ENCODE data around the gene ADGRA1. TPM values are rescaled to one million over a fixed set of nuclear protein-coding genes. Genes with fewer than 3 reads are reported as not detected.

Gene ADGRA1
- total and polyA plus RNA-seq, 2 donors (not counting 3 experiments of a cell fraction or from before 2014, with no cell fraction given), result not detected

- no peak for FAIRE-seq
Measured at GRCh38 chr10:133095586-133095985, 7.9 kb downstream of the ADGRA1 start.

More at GRCh38 chr10:133095586-133095985, 7.9 kb downstream of the ADGRA1 start:
- no peak overlapping the region for H3K9ac ChIP-seq (replicated peaks; ENCODE audit: extremely low read depth, insufficient read depth, low read length)
- no TSS peak for BruUV-seq (replicated peaks)
- H2AFZ ChIP-seq (ENCODE audit: low read depth, low read length), result no peak overlapping the region
- H4K20me1 ChIP-seq (replicated peaks; ENCODE audit: control insufficient read depth, extremely low read depth, insufficient read depth, low read length), result no peaks in the 10 kb centered on the region
- TF ChIP-seq POLR2A (IDR thresholded peaks at IDR 0.05; ENCODE audit: low read depth, low read length) (no peak), FOS (IDR thresholded peaks at IDR 0.05; ENCODE audit: borderline replicate concordance, insufficient read depth, low read length) (no peak), EZH2 (IDR thresholded peaks at IDR 0.05; ENCODE audit: borderline replicate concordance, low read depth, low read length, severe bottlenecking) (no peak), MYC (IDR thresholded peaks at IDR 0.05; ENCODE audit: low read depth, low read length) (no peak), POLR2AphosphoS5 (IDR thresholded peaks at IDR 0.05; ENCODE audit: insufficient read depth, low read depth, low read length) (no peak), GATA2 (IDR thresholded peaks at IDR 0.05; ENCODE audit: insufficient read depth, insufficient read length, low read depth, low read length) (no peak), JUN (IDR thresholded peaks at IDR 0.05; ENCODE audit: borderline replicate concordance, insufficient read depth, insufficient read length, low read depth) (no peak)
- TF ChIP-seq, protein P1, sequence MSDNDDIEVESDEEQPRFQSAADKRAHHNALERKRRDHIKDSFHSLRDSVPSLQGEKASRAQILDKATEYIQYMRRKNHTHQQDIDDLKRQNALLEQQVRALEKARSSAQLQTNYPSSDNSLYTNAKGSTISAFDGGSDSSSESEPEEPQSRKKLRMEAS (IDR thresholded peaks at IDR 0.05; ENCODE audit: insufficient read depth, insufficient read length), result no peak
- TF ChIP-seq, protein P2, sequence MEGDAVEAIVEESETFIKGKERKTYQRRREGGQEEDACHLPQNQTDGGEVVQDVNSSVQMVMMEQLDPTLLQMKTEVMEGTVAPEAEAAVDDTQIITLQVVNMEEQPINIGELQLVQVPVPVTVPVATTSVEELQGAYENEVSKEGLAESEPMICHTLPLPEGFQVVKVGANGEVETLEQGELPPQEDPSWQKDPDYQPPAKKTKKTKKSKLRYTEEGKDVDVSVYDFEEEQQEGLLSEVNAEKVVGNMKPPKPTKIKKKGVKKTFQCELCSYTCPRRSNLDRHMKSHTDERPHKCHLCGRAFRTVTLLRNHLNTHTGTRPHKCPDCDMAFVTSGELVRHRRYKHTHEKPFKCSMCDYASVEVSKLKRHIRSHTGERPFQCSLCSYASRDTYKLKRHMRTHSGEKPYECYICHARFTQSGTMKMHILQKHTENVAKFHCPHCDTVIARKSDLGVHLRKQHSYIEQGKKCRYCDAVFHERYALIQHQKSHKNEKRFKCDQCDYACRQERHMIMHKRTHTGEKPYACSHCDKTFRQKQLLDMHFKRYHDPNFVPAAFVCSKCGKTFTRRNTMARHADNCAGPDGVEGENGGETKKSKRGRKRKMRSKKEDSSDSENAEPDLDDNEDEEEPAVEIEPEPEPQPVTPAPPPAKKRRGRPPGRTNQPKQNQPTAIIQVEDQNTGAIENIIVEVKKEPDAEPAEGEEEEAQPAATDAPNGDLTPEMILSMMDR (IDR thresholded peaks at IDR 0.05; ENCODE audit: extremely low read depth in 1 of 2, insufficient read depth in 1 of 2, low read depth in 1 of 2, low read length in 2 of 2), result no peak
- H3K9me3 ChIP-seq (replicated peaks; ENCODE audit: control insufficient read depth, insufficient read depth, low read length), result no peaks in the 10 kb centered on the region
- no peaks in the 10 kb centered on the region for H3K27me3 ChIP-seq (ENCODE audit: control insufficient read depth in 2 of 2, insufficient read depth in 2 of 2, low read length in 2 of 2)
- H3K4me1 ChIP-seq (ENCODE audit: control insufficient read depth, extremely low read depth, insufficient read depth, low read length), result no peaks in the 10 kb centered on the region
- no peak overlapping the region for H3K27ac ChIP-seq (ENCODE audit: insufficient read depth, low read depth, low read length)
- no peaks in the 10 kb centered on the region for H3K9me1 ChIP-seq (replicated peaks; ENCODE audit: control insufficient read depth, extremely low read depth, insufficient read depth, low read length)
- H3K4me2 ChIP-seq (ENCODE audit: insufficient read depth, low read length), result no peak overlapping the region
- ChIA-PET POLR2A (no interaction called here), CTCF (no interaction called here)
- no peak overlapping the region for H3K4me3 ChIP-seq (replicated peaks in 1 of 3; ENCODE audit: insufficient read depth in 1 of 3, low read depth in 1 of 3, low read length in 3 of 3)
- intact Hi-C loops (cut with micrococcal nuclease), result no loop called here
- no peaks in the 10 kb centered on the region for H3K79me2 ChIP-seq (ENCODE audit: control insufficient read depth, insufficient read depth, low read length)
- H3K36me3 ChIP-seq (ENCODE audit: control insufficient read depth in 2 of 2, extremely low read depth in 1 of 2, insufficient read depth in 2 of 2, low read length in 2 of 2), result no peaks in the 10 kb centered on the region
- dilution Hi-C loops (cut with MboI; ENCODE audit: extremely low pct_ligation_motif_present, low sequenced_read_pairs), result no loop called here
- no peak for DNase-seq (ENCODE audit: low read depth, low spot score)
